ENCODE measurements around the gene SCG3.

SCG3 gene

DNA sequence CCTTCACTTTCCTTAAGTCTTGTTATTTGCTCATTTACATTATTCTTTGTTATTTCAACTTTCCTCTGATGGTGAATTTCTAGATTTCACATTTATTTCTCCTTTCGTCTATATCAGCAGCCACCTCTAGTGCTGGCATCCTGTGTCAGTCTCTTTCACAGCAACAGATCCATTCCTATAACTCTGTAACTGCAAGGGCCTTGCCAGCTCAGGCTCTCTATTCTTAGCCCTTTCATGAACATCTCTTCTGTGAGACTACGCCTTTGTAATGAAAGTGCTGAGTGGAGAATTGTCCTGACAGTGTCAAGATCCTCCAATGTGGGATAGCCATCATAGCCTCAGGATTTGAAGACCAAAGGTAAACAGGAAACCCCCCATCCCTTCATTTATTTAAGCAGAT, 3.9 kb upstream of the SCG3 start:
- DNase-seq: peak in 2 of 51 donors; percentile 1 to 4

DNA sequence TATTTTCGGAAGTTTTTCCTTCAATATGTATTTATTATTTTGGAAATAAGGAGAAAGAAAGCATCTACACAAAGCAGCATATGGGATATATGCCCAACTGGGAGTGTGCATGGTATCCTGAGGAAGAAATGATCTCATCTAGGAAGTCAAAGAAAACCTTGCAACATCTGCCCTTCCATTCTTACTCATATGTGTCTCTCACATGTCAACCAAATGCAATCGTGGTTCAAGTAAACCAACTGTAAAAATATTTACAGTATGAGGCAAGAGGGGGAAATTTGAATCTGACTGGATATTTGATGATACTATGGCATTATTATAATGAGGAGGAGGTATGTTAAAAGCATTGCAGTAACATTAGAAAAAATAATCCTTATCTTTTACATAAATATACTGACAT, 3.2 kb upstream of the SCG3 start:
- DNase-seq: no peak

DNA sequence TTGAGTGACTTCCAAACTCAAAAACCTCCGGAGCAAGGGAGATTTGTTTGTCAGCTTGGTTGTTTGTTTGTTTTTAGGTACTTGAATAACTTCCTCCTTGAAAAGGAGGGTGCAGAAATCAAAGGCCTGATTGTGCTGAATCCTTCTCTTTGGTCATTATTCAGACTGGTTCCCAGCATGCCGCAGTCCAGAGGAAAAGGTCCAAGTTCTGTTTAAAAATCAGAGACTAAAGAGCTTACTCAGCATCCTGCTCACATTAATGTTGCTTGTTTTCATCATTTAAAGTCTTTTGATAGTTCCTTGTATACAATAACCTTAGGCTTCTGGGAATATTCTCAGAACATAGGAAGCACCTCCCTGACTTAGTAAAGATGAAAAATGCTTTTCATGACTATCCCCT, 982 bp upstream of the SCG3 start:
- peak in 12 of 51 donors; percentile 1 to 58 (median 15) for DNase-seq

DNA sequence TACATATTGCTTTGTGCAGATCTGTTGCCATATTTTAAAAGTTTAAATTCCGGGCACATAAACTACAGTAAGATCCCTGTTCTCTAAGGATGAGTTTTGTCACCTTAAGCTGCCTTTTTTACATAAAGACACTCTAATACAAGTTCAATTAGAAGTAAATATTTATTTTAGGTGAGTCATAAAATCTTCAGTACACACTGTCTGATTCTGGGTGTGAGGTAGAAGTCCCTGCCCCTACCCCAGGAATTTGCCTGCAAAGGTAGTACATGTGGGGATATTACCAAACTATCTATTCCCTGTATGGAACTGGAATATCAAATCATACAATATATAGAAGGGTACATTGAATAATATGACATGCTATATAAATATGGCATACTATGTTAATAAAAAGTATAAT, 6.3 kb downstream of the SCG3 start:
- DNase-seq: no peak

DNA sequence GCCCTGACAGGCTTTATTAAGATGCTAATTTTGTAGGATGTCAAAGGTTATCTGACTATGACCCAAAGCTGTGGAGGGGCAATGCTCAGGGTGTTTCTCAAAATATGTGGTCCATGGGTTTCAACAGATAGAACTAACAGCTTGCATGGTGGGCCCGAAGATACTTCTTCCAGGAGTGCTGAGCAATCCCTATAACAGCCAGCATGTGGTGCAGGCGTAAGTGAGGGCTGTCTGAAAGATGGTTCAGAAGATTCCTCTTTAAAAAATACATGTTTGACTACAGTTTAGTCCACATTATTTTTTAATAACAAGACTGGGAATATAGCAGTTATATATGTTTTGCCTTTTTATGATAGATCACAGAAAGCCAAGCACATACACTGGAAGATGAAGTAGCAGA, 7.6 kb downstream of the SCG3 start:
- DNase-seq: no peak

DNA sequence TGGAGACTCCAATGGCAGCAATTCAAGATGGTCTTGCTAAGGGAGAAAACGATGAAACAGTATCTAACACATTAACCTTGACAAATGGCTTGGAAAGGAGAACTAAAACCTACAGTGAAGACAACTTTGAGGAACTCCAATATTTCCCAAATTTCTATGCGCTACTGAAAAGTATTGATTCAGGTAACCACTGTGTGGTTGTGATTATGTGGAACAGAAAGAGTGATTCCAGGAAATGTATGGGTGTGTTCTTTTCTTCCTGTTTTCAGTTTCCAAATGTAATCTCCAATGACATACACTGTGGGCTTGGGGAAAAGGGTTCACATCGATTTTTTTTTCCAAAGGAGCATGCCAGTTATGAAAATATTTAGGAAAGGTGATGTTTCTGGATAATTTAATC, 10.9 kb downstream of the SCG3 start:
- DNase-seq: no peak

DNA sequence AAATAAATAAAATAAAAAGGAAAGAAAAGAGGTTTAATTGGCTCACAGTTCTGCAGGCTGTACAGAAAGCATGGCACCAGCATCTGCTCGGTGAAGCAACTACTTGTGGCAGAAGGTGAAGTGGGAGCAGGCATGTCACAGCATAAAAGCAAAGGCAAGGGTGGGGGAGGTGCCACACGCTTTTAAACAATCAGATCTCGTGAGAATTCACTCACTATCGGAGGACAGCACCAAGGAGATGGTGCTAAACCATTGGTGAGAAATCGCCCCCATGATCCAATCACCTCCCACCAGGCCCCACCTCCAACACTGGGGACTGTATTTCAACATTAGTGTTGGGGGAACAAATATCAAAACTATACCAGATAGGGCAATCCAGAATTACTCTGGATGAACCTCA, 15.3 kb downstream of the SCG3 start:
- DNase-seq: no peak

DNA sequence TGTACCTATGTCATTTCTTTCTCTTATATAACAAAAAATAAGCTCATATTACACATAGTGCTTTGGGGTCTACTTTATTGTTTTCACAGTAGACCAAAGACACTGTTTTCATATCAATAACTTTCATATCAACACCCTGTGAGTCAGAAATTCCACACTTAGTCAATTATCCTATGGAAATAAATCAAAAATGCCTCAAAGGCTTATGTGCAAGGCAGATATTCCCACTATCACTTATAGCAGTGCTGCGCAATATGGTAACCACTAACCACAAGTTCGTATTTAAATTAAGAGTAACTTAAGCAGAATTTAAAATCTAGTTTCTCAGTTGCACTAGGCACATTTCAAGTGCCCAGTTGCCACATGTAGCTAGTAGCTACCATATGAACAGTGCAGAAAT, 15.9 kb downstream of the SCG3 start:
- DNase-seq: no peak

DNA sequence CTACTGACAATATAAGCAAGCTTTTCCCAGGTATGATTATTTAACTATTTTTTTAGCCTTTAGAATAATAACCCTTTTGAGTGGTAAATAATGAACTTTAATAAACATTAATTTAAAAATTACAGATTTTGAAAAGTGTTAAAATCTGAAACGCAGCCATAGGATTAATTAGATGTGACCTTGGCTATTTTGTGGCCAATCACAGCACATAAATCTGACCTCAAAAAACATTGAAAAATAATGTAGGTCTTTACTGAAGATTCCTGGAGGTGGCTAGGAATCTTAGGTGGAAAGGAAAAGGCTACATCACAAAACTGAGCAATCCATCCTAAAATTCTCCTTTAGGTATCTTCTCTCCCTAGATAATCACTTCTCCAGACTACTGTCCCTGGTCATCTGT, 18.1 kb downstream of the SCG3 start:
- DNase-seq: no peak

DNA sequence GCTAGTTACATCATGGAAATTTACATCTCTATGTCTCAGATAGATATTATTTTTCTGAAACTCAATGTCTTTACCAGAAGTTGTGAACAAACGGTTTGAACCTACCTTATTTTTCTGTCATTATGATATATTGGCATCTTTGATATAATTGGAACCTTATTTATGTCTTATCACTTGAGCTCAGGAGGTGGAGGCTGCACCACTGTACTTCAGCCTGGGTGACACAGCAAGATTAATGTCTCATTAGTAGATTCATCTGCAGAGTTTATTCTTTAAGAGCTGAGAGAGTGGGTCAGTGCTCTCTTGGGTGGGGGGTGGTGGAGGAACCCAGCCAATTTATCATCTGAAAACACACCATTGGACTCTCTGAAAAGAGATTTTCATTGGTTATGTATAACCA, 21.4 kb downstream of the SCG3 start:
- DNase-seq: no peak

DNA sequence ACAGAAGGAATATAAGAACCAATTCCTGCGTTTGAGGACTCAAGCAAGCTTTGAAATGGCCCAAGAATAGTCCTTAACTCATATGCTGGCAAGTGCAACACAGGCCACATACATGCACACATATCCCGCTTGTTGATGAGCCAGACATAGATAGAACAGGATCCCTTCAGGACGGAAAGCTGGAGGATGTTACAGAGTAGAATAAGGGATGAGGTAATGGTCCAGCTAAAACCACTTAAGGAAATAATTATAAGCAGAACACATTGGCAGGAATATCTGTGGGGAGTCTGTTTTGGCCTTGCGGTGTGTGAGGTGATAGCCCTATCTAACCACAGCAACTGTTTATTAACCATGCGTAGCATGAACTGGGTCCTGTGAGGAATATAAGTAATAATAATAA, 25.0 kb downstream of the SCG3 start:
- DNase-seq: no peak

DNA sequence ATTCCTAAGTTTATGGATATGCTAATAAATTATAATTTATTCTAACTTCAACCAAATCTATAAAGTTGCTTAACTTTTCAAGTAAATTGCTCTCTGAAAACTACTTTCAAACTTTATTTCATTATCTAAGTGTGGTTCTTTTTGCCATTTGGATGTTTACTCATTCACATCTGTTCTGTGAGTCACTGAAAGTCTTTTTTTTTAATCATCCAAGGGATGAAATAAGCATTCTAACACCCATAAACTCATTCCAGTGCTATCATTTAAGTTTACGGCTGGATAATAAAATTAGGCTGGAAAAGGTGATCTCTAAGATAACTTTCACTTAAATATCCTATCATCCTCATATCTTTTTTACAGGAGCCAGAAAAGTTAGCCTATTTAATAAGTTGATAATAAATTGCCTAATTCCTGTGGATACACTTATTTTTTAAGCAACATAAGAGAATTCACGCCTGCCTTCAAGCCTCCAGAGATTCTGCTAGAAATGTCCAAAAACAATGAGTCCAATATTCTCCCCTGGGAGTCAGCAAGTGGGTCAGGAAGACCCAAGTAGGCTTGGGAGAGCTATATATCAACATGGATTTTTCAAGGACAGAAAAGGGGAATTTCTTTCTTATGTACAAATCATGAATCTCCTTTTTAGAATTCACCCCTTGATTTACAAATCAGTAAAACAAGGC, 25.8 kb downstream of the SCG3 start:
- DNase-seq: no peak

DNA sequence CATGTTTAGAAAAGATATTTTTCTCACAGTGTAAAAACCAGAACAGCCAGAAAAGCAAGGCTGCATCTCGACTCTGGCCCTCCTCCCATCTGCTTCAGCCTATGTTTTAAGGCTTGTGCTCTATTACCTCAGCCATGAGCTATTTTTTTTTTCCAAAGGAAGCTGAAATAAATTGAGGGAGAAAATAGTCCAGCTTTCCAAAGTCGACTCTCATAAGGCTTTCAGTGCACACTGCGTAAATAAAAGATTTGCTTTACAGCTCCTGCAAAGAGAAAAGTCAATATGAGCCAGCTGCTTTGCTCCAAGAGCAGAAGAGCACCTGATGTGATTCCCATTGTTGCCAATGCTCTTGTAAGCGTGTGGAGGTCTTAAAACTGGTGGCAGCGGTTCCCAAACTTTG, 26.7 kb downstream of the SCG3 start:
- no peak for DNase-seq

DNA sequence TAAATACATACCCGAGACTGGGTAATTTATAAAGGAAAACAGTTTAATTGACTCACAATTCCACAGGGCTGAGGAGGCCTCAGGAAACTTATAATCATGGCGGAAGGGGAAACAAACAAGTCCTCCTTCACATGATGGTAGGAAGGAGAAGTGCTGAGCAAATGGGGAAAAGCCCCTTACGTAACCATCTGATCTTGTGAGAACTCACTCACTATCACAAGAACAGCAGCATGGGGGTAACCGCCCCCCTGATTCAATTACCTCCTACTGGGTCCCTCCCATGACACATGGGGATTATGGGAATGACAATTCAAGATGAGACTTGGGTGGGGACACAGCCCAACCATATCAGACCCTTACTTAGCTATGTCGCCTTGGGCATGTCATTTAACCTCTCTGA, 27.7 kb downstream of the SCG3 start:
- no peak for DNase-seq

DNA sequence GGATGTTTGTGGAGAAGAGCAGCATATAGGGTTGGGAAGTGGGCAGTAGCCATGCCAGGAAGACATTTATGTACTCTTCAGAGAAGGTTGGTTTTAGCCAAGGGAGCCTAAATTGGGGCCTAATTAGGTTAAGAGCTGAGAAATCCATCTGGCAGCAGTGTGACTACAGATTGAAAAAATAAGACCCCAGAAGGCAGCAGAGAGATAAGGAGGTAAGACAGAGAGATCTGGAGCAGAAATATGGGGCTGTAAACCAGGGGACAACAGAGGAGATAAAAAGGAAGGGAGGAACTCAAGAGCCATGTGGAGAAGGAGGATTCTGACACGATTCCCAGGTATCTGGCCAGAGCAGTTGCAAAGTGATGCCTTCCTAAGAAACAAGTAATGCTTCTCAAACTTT, 32.9 kb downstream of the SCG3 start:
- DNase-seq: no peak

DNA sequence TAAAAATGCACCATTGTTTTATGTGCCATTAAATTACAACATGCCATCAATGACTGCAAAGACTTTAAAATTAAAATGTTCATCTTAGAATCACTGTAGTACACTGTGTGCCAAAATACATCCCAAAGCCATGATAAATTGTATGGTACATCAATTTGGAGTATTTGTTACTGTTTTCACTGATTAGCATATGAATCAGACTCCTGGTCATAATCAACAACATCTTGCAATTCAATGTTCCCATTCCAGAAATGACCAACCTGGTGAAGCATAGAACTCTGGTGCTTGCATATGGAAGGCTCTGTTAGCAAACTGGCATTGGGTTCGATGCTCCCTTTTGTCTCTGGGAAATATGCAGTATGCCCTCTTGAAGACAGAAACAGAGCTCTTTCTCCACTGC, 33.6 kb downstream of the SCG3 start:
- DNase-seq: no peak

DNA sequence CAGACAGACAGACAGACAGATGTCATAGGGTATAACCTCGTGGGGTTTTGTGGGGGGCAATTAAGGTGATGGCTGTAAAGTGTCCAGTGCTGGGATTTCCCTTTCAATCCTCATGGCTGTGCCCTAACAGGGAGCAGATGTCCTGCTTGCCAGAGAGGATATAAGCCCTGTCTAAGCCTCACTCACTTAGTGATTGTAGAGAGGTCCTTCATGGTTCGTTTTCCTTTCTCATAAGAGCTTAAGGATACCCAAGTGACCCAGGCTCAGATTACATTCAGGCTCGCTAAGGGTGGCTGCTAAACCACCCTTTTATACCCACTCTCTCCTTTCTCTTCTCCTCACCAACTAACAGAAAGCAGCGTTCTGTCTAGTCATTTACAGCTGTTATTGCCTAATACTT, 36.9 kb downstream of the SCG3 start:
- DNase-seq: no peak

DNA sequence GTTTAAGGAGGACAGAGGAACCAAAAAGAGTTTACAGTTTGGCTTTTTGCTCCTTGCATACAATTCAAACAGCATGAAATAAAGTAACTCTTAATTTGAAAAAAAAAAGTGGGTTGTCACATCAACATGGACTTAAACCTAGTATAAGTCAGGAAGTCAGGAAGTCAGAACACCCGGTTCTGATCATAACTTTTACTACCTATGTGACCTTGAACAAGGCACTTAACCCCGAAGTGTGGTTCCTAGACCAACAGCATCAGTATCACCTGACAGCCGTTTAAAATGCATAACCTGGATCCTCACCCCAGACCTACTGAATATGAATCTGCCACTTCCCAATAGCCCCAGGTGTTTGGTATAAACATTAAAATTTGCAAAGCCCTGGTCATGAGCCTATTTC, 37.4 kb downstream of the SCG3 start:
- DNase-seq: no peak

DNA sequence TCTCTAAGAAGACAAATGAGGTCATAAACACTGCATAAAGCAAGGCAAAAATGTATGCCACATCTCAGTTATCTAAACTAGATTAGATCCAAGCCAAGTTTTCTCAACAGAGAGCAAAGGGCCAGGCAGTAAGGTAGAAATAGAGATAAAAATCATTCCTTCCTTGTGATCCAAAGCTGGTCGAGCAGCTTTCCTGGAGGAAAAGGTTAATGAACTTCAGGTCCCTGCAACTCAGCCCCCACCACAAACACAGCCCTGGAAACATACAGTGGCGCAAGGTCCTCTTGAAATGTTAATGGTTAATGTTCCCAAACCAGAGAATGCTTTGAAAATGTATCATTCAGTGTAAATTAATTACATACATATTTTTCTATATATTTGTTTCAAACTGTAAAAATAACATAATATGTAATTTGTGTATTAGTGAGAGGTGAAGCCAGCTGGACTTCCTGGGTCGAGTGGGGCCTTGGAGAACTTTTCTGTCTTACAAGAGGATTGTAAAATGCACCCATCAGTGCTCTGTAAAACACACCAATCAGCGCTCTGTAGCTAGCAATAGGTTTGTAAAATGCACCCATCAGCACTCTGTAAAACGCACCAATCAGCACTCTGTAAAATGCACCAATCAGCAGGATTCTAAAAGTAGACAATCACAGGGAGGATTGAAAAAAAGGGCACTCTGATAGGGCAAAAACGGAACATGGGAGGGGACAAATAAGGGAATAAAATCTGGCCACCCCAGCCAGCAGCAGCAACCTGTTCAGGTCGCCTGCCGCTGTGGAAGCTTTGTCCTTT, 39.1 kb downstream of the SCG3 start:
- DNase-seq: no peak

DNA sequence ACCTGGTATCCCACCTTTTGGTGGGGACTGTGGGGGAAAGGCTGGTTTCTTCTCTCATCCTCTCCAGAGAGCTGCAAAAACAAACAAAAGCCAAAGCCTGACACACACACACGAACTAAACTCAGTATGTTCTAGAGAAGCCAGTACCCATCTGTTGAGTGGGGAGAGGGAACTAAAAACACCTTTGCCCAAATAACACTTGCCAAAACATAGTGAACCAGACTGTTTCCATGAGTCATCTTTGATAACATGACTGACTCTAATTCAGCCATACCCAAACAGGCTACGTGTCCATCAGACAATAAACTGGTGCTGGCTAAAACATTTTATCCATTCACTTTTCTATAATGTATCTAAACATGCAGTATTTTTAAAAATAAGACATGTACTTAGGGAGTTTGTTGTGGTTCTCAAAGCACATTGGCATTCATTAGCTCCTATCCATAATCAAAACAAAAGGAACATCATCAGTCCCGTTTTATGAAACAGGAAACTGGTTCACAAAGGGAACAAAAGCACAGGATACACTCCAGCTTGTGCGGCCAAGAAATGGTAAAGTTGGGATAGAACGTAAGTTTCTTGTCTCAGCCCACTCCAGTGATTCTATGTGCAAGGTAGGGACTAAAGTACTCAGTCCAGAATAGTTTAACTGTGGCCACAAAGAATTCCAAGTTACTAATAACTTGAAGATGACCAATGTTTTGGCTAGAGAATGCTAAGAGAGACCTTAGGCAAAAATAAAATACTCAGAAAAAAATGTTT, 40.1 kb downstream of the SCG3 start:
- no peak for DNase-seq

DNA sequence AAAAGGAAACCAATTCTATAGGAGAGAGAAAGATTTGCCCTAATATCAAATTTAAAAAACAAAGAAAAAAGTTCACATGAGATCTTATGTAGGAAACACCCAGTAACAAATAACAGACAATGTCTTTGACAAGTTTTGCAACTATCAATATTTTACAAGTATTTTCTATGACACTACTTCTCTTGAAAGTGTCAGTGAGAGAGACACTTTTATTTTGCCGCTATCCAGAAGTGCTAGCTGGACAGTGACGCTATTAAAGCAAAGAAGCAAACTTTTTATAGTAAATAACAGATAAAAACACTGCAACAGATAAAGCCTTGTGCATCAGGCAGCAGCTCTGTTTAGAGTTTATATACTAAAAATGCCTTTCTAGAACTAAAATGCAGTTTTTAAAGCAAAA, 42.9 kb downstream of the SCG3 start:
- DNase-seq: no peak

DNA sequence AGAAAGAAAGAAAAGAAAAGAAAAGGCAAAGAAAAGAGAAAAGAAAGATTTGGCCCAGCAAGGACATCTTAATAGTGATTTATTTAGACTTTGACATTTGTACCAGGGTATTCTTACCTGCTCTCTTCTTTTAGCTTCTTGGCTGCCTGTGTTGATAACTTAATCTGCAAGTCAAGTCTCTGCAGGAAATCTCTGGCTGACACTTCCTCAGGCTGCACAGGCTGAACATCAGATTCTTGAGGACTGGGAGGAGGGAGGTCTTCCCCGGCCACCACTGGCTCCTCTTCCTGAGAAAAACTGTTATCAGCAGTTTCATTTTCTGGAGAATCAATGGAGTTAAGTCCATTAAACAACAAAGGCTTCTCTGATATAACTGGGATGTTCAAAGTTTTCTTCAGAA, 43.4 kb downstream of the SCG3 start:
- DNase-seq: peak in 1 of 51 donors; percentile 11
